ENCODE measurements around the gene CACNA2D4. TPM values are rescaled to one million over a fixed set of nuclear protein-coding genes. Genes with fewer than 3 reads are reported as not detected.
A peak's percentile ranks its signal among the peaks of the same experiment; 100 is the strongest.

The CACNA2D4 gene
- total RNA-seq, 1 donor, result 0.27 TPM

DNA sequence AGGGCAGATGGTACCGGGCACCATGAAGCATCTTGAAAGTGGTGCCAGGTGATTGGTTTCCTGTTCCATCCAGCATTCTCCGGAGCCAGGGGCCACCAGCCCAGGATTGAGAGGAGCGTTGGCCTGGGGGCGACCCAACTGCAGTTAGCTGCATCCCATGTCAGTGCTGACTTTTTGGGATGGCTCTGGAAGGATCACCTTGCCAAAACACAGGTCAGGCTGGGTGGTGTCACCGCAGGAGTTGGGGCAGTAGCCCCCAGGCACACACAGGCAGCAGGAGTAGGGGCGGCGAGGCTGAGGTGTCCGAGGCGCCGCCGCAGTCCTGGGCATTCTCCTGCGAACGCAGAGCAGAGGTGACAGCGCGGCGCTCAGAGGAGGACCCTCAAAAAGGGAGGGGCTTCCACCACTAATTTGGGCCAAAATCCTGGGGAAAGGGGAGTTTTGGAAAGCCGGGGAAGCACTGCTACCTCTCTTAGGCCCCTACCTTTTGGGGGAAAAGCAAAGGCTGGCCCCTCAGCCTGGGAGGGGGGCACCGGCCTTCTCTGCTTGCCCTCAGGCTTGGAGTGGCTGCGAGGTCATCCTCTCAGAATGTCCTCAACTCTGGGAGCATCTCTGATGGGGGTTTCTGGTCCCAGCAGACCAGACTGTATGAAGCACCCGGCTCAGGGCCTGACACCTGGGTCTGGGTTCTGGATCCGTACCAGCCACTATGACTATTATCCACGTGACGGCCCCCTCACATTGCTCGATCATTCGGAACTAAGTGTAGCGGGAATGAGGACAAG, 124.8 kb downstream of the CACNA2D4 start:
- TF ChIP-seq, protein P1, sequence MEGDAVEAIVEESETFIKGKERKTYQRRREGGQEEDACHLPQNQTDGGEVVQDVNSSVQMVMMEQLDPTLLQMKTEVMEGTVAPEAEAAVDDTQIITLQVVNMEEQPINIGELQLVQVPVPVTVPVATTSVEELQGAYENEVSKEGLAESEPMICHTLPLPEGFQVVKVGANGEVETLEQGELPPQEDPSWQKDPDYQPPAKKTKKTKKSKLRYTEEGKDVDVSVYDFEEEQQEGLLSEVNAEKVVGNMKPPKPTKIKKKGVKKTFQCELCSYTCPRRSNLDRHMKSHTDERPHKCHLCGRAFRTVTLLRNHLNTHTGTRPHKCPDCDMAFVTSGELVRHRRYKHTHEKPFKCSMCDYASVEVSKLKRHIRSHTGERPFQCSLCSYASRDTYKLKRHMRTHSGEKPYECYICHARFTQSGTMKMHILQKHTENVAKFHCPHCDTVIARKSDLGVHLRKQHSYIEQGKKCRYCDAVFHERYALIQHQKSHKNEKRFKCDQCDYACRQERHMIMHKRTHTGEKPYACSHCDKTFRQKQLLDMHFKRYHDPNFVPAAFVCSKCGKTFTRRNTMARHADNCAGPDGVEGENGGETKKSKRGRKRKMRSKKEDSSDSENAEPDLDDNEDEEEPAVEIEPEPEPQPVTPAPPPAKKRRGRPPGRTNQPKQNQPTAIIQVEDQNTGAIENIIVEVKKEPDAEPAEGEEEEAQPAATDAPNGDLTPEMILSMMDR (IDR thresholded peaks at IDR 0.05; ENCODE audit: insufficient read depth, low read length), result no peak
- H3K4me3 ChIP-seq (ENCODE audit: low read depth, low read length), result no peak overlapping the region

GRCh38 chr12:1792406-1792805, 126.0 kb downstream of the CACNA2D4 start:
- H3K4me3 ChIP-seq (ENCODE audit: low read depth, low read length), result no peak overlapping the region
- TF ChIP-seq, protein P1 (IDR thresholded peaks at IDR 0.05; ENCODE audit: insufficient read depth, low read length), result no peak

More for the DNA sequence above, 124.8 kb downstream of the CACNA2D4 start:
- DNase-seq (ENCODE audit: low read depth), result no peak

DNA sequence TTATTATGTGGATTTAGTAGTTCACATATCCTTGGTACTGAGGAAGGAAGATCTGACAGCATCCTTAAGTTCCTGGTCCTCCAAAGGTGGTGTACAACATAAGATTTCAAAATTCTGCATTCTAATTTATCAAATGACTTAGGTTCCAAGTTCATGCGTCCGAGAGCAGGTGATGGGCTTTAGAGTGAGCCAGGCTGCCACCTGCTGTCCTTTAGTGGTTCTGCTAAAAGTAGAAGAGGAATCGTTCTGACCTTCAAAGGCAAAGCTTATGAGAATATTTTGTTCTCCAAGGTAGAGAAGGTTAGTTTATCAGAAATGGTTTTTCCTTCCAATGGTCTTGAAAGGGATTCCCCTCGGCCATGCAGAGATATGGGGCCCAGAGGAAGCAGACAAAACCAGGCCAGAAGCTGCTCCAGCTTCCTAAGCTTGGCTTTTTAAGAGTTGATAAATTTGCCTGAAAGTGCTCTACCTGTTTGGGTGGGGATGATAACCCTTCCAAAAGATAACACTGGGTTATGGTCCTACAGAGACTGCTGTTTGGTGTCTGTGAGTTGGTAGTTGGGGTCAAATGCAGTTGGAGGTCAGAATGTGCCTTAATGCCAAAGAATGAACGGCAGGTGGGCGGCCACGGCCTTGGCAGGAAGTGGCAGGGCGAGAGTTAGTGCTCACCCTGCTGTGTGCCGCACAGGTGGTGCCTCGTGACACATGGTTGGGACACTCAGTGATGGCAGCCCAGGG, 127.2 kb downstream of the CACNA2D4 start:
- no peak overlapping the region for H3K4me3 ChIP-seq (ENCODE audit: low read depth, low read length)
- TF ChIP-seq, protein P1 (IDR thresholded peaks at IDR 0.05; ENCODE audit: insufficient read depth, low read length), result peak; percentile 77
- peak; percentile 80 for DNase-seq (ENCODE audit: low read depth)

More at GRCh38 chr12:1792406-1792805, 126.0 kb downstream of the CACNA2D4 start:
- DNase-seq (ENCODE audit: low read depth), result no peak

GRCh38 chr12:1790444-1790843, 128.0 kb downstream of the CACNA2D4 start:
- H3K4me3 ChIP-seq (ENCODE audit: low read depth, low read length), result no peak overlapping the region
- no peak for DNase-seq (ENCODE audit: low read depth)
- TF ChIP-seq, protein P1 (IDR thresholded peaks at IDR 0.05; ENCODE audit: insufficient read depth, low read length), result no peak

DNA sequence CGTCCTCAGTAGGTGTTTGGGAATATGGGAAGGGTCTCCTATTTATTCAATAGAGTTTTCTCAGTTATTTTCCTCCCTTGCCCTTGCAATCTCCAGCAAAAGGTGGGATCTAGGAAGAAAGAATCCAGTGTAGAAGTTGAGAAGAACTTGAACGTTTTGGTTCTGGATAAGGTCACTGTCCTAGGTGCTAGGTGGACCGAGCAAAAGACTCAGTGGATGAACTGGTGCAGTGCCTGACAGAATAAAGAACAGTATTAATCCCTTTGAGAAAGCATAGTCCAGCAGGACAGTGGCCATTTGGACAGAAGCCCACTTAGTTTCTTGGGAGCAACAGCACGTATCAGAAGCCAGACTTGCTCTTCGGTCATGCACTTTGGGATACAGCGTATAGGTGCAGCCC, 130.7 kb downstream of the CACNA2D4 start:
- no peak overlapping the region for H3K4me3 ChIP-seq (ENCODE audit: low read depth, low read length)
- DNase-seq (ENCODE audit: low read depth), result no peak
- TF ChIP-seq, protein P1 (IDR thresholded peaks at IDR 0.05; ENCODE audit: insufficient read depth, low read length), result no peak

DNA sequence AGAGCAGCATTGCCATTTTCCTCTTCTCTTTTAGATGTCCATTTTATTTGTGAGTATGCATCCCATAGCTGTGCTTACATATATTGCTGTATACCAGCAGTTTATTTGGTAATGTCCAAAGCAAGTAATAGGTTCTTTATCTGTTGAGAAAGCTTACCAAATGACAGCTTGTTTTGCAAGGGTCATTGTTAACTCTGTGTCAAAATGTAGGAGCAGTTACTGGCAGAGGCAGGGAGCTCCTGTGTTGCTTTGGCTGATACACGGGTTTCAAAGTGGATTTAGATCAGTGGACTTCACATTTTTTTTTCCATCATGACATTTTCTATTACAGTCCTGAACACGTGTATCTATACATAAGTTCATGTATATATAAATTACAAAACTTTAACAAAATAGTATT, 136.2 kb downstream of the CACNA2D4 start:
- TF ChIP-seq, protein P1 (IDR thresholded peaks at IDR 0.05; ENCODE audit: insufficient read depth, low read length), result no peak
- no peak overlapping the region for H3K4me3 ChIP-seq (ENCODE audit: low read depth, low read length)
- no peak for DNase-seq (ENCODE audit: low read depth)
